KG1 (cell line): ENCODE data around the gene CD7.

Experiments
- DNase-seq: peaks from one replicate; lab custom pipeline; 2025; lab: John Stamatoyannopoulos, UW

The CD7 gene

GRCh38 chr17:82346342-82347300 is 29.2 kb upstream of the CD7 start:
- no peak for DNase-seq

- no peak for DNase-seq
Observed at GRCh38 chr17:82345151-82345976, 28.0 kb upstream of the CD7 start.

- DNase-seq: no peak
Observed at GRCh38 chr17:82344175-82344907, 26.9 kb upstream of the CD7 start.

- DNase-seq: no peak
Observed at GRCh38 chr17:82343560-82343959, 26.2 kb upstream of the CD7 start.

GRCh38 chr17:82342361-82343079 is 25.1 kb upstream of the CD7 start:
- no peak for DNase-seq

- DNase-seq: no peak
Observed at GRCh38 chr17:82339634-82340580, 22.5 kb upstream of the CD7 start.

GRCh38 chr17:82338858-82339633 is 21.6 kb upstream of the CD7 start:
- DNase-seq: no peak

- no peak for DNase-seq
Observed at GRCh38 chr17:82334622-82335394, 17.4 kb upstream of the CD7 start.

GRCh38 chr17:82334204-82334621 is 16.8 kb upstream of the CD7 start:
- DNase-seq: no peak

GRCh38 chr17:82333279-82334171 is 16.1 kb upstream of the CD7 start, which contains the start of gene SECTM1:
Gene SECTM1 (minus strand): TSS chr17:82333766. CDS start chr17:82327240, 6,526 bp downstream.
- DNase-seq: no peak

GRCh38 chr17:82332669-82333278 is 15.4 kb upstream of the CD7 start:
- no peak for DNase-seq

- DNase-seq: no peak
Observed at GRCh38 chr17:82331345-82331939, 14.0 kb upstream of the CD7 start.

GRCh38 chr17:82330322-82331239 is 13.2 kb upstream of the CD7 start:
- DNase-seq: no peak

- DNase-seq: no peak
Observed at GRCh38 chr17:82329683-82330321, 12.4 kb upstream of the CD7 start.

- DNase-seq: no peak
Observed at GRCh38 chr17:82328994-82329507, 11.6 kb upstream of the CD7 start.
